ENCODE data around the gene TM4SF5.
A peak's percentile ranks its signal among the peaks of the same experiment; 100 is the strongest.
"Not testable (repeated sequence)": the region's sequence is repeated elsewhere in the genome, so short reads cannot be mapped to it uniquely, and the experiment has no call there.

Gene TM4SF5

DNA sequence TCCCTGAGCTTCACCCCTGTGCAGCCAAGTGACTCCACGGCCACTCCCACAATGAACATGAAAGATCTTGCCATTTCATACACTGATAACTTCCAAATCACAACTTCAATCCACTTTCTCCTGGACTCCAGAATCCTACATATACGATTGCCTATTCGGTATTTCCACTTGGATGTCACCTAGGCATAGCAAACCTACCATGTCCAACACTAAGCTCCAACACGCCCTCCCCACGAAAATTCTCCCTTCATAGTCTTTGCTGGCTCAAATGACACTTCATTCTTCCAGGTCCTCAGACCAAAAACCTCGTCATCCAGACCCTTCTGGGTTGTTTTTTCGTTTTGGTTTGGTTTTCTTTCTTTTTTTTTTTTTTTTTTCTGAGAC lies 19.0 kb downstream of the TM4SF5 start:
- no peak for DNase-seq

DNA sequence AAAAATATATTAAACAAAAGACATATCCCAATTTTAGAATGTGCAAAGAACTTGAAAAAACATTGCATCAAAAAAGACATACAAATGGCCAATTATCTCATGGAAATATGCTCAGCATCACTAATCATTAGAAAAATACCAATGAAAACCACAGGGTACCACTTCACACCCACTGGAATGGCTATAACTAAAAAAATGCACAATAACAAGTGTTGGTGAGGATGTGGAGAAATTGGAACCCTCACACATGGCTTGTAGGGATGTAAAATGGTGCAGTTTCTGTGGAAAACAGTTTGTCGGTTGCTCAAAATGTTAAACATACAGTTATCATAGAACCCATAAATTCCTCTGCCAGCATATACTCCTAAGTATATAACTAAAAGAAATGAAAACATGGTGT lies 23.5 kb downstream of the TM4SF5 start:
- no peak for DNase-seq

DNA sequence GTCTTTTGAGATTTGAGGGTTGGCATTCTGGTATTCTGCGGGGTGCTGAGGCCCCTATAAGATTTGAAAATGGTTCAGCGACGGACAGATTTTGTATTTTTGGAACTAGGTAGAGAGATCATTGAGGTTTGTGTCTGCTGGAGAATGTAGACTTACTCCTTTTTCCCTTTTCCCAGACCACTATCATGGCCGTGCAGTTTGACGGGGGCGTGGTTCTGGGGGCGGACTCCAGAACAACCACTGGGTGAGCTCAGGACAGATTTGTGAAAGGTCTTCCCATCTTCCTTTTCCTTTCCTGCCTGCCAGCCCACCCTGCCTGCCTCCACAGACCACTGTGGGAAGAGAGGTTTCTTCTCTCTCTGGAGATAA lies 24.9 kb downstream of the TM4SF5 start:
- DNase-seq: no peak

DNA sequence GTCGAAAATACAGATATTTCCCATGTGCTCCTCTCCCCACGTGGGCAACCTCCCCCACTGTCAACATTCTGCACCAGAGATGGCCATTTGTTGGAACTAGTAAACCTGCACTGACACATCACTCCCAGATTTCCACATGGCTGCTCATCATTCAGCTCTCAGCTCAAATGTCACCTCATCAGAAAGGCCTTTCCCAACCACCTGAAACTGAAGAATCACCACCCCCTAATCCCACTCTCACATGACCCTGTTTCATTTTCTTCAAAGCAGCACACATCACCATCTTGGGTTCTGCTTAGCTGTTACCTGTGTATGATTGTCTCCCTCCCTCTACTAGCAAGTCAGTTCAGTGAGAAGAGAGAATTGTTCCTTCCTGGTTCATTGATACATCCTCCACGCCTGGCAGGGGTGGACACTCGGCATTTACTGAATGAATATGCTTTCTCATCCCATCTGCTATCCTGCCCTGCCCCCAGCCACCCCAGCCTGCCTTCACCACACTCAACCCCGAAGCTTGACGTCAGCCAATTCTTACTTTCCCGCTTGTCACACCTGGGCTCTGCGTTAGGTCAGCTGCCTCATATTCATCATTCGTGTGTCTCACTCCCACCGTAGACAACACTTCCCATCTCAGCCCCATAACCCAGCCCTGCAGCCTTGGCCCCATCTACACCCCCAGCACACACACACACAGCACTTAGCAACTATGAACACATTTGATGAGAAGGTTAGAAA lies 28.9 kb downstream of the TM4SF5 start:
- DNase-seq: no peak

DNA sequence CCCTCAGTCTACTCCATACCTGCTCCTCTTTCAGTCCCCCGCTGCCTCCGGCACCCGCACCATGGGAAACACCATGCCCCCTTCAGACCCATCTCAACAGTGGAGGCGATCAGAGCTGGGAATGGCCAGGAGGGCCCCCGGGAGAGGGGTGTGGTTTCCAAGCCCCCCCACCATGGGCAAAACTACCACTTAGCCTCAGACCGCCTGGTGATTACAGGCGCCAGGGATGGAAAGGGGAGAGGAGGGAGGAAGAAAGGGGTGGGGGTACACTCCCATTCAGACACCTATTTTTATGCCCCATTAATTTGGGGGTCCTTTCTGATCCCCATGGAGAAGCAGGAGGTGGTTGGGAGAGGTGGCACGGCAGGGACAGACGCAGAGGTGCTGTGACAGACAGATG lies 30.5 kb downstream of the TM4SF5 start, which contains the start of gene C17orf114:
Gene C17orf114, minus strand, starts transcription at position 101 of the 400 bp plus-strand sequence.
- DNase-seq: no peak

DNA sequence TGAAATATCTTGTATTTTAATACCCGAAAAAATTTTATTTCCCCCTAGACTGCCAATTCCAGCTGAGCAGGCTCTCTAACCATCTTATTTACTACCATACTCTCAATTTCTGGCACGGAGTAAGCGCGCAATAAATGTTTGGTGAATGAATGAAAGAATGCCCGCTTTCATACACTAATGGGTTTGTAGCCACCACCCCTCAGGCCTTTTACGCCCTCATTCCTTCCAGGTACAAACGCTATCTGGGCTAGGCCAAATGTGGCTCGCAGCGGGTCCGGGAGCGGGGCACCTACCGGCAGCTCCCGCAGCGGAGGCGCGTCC lies 34.7 kb downstream of the TM4SF5 start:
- no peak for DNase-seq

DNA sequence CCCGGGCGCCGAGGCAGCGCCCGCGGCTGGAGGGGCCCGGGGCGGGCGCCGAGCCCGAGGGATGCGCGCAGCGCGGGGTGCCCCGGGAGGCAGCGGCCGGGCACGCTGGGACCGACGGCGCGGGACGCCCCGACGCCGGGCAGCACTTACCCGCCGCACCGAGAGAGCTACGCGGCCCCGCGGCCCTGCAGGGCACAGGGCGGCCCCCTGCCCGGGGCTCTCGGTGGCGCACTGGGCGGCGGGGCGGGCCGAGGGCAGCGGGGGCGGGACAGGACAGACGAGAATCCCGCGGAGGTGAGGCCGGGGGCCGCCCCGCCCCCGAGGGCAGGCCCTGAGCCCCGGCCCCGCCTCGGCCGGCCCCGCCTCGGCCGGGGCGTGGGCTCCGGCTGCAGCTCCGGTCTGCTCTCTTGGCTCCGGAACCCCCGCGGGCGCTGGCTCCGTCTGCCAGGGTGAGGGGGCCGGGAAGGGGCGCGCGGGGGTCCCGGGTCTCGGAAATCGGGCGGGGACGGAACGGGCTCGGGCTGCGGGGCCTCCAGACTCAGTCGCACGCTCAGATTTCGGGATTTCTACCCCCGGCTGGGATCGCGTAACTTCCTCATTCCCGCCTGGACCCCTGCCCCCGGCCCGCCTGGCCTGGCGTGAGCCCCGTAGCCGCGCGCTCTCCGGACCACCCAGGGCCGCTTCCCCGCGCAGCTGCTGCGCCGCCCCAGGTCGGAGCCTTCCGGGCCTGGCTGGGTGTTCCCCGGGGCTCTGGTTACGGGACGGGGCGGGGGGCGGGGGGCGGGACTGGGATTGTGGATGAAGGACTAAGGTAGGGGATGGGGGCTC lies 35.3 kb downstream of the TM4SF5 start, which contains the start of gene PLD2:
Gene PLD2, plus strand, starts transcription at position 376 of the 828 bp plus-strand sequence. CDS start 621 bp downstream, outside the sequence.
- DNase-seq: peak; percentile 58

DNA sequence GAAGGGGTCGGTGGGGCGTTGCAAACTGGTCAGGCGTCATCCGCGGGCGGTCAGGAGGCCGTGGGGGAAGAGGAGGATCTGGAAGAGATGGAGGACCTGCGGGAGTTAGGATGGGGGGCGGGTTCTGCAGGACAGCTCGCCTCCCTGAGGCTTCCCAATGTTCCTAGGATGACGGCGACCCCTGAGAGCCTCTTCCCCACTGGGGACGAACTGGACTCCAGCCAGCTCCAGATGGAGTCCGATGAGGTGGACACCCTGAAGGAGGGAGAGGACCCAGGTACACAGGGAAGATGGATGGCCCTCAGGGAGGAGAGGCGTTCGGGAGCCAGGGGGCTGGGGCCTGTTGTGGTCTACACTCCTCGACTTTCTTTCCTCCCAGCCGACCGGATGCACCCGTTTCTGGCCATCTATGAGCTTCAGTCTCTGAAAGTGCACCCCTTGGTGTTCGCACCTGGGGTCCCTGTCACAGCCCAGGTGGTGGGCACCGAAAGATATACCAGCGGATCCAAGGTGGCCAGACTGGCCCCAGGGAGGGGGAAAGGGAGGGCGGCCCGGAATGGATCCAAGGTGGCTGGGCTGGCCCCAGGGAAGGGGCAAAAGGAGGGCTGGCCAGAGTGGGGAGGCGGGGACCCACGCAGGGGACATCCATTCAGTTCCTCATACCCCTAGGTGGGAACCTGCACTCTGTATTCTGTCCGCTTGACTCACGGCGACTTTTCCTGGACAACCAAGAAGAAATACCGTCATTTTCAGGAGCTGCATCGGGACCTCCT lies 36.1 kb downstream of the TM4SF5 start:
- no peak for DNase-seq

DNA sequence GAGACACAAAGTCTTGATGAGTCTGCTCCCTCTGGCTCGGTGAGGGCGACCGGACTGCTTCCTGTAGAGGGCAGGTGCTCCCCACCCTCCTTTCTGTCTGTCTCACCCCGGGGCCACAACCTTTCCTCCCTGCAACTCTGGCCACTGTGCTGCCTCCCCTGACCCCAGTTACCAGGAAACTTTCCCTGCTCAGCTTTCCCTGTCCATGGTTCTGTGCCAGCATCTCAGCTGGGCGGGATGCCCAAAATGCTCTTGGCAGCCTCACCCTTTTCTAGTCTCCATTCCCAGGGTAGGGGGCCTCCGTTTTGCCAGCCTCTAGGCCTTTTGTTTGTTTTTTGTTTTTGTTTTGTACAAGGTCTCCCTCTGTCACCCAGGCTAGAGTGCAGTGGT lies 36.7 kb downstream of the TM4SF5 start:
- no peak for DNase-seq

DNA sequence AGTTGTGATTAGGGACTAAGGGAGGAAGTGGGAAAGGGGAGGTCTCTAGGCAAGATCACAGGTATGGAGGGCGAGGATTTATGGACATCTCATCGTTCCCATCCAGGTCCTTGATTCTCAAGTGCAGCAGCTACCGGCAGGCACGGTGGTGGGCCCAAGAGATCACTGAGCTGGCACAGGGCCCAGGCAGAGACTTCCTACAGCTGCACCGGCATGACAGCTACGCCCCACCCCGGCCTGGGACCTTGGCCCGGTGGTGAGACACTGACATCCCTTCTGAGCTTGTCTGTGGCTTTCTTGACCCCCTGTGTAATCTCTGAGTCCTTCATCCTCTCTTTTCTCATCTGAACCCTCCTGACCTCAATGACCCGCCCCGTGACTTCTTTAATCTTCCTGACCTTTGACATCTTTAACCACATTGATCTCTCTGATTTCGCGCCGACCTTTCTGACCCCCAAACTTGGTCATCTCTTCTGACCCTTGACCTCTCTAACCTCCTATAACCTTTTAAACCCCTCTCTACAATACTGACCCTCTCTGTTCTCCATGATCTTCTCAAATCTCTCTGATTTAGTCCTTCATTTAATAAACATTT lies 39.1 kb downstream of the TM4SF5 start:
- DNase-seq: no peak

DNA sequence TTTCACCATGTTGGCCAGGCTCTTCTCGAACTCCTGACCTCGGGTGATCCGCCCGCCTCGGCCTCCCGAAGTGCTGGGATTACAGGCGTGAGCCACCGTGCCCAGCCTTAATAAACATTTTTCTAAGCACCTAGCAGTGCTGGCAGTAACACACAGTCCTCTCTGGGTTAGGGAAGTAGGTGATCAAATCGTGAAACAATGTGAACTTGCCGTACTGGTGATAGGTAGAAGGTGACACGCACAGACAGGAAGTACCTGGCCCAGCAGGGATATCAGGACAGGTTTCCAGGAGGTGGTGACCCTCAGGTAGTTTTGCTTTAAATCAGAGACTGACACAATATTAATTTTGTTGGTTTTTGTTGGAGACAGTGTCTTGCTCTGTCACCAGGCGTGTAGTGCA lies 39.8 kb downstream of the TM4SF5 start:
- DNase-seq: no peak

DNA sequence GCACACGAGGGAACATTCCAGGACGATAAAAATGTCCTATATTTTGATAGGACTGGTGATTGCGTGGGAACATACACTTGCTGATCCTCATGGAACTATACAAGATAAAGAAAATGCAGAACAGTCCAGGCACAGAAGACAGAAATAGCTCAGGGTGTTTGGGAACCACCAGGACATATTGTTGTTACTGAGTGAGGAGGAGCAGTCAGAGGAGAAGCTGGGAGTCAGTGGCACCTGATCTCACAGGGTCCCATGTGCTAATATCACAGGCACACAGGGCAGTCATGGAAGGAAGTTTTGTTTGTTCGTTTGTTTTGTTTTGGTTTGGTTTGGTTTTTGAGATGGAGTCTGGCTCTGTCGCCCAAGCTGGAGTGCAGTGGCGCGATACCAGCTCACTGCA lies 41.0 kb downstream of the TM4SF5 start:
- DNase-seq: no peak

DNA sequence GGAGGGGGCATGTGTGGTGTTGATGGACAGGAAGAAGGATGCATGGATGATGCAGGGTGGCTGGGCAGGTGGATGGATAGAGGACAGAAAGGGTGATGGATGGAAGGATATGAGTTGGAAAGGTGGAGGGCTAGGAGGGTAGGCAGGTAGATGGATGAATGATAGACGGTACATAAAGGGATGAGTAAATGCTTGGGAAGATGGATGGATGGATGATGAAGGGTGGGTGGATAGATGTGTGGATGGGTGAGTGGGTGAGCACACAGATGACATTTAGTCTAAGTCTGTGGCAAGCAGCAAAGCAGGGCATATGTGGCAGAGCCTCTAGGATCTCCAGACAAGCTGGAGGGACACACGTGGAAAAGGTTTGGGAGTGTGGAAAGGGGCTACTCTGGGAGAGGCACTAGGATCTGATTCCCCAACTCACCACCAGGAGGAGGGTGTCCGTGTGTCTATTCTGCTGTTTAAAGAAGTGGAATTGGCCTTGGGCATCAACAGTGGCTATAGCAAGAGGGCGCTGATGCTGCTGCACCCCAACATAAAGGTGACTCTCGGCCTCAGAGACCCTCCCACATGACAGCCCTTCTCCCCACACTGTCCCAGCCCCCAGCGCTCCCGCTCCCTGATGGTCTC lies 43.5 kb downstream of the TM4SF5 start:
- no peak for DNase-seq

DNA sequence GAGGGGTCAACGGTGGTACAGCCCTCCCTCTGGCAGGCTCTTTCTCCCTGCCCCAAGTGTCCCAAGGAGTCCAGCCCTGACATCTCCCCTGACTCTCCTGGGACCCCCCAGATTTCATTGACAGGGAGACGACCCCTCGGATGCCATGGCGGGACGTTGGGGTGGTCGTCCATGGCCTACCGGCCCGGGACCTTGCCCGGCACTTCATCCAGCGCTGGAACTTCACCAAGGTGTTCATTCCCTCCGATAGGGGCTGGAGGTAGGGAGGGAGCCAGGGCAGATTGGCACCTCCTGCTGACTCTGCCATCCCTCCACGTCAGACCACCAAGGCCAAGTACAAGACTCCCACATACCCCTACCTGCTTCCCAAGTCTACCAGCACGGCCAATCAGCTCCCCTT lies 45.1 kb downstream of the TM4SF5 start:
- DNase-seq: no peak

DNA sequence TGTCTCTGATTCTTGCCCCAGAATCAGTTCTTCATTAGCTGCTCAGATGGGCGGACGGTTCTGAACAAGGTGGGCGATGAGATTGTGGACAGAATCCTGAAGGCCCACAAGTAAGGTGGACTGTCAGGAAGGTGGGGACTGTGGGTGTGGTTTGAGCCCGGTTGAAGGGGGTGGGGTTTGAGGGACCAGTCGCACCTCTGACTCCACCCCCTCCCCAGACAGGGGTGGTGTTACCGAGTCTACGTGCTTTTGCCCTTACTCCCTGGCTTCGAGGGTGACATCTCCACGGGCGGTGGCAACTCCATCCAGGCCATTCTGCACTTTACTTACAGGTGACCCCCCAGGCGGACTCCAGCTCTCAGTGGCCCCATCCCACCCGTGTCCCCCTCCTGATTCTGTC lies 46.6 kb downstream of the TM4SF5 start:
- DNase-seq: no peak

DNA sequence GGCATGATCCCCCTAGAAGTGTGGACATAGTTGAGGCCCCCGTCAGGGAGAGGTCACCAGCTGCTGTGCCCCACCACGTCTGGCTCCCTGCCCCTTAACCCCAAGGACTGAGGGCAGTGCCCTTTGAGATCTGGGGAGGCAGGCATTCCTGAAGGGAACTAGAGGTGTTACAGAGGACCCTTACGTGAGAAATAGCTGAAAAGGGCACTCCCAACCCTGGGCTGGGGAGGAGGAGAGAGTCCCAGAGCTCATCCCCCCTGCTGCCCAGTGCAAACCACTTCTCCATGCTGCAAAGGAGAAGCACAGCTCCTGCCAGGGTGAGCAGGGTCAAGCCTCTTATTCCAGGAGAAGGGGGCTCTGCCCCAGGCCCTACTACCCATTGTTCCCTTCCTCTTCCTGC lies 51.1 kb downstream of the TM4SF5 start:
- DNase-seq: no peak

DNA sequence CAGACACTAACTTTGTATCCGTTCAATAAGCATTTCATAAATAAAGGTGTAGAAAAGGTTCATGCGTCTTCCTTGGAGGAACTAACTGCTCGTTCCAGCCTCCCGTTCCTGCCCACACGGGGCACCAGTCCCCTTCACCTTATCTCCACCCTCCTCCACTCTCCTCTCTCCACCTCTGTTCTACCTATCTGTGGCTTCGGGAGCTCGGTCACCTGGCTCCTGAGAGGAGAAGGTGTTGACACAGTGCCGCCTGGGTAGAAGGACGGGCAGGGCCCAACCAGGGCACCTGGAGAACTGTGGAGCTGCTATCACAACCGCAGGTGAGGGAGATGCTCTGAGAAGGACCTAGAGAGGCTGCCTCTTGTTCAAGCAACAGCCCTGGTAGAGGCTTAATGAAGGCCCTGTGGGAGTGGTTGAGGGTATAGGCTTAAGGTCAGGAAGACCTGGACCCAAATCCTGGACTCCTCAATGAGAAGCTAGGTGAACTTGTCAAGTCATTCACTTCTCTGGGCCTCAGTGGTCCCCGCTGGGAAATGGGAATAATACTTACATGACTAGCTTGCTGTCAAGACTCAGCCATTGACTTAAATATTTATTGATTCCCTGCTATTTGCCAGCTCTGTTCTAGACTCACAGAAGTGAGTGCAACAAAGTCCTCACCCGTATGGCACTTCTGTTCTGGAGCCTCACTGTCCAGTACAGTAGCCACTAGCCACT lies 51.8 kb downstream of the TM4SF5 start:
- no peak for DNase-seq

DNA sequence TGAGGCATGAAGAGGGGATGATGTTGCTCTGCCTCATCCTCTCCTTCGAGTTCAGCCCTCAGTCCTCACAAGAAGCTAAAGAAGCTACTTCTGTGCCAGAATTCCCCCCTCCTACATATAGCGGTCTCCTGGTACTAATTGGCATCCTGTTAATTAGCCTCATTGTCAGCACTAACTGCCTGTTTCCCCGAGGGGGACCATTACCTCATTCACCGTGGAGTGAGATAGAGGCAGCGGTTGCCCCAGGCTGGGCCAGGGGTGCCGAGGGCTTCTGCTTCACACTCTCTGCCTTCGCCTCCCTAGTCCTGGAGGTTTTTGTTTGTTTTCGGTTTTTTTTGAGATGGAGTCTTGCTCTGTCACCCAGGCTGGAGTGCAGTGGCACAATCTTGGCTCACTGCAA lies 55.7 kb downstream of the TM4SF5 start:
- no peak for DNase-seq

DNA sequence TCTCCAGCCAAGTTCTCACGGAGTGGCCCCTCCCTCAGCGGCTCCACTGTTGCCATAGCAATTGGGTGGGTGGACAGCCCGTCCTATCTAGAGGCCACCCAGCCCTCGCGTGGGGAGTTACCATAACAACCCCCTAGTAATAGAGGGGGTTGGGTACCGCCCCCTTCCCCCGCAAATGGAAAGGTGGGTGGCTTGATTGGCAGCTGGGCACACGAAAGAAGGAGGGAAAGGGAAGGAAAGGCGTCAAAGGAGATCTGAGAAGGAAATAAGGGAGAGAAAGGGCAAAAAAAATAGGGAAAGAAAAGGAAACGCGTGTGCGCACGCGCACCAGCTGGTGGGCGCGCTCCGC lies 61.1 kb downstream of the TM4SF5 start:
- DNase-seq: not testable (repeated sequence)

All from NCI-H1092 treated with DMSO at 0.1 percent for 48 hours (cell line).